SIG-M5 treated with dmso at 0.1 percent for 504 hours (cell line): ENCODE results near the gene PRAMEF18.
"Not testable (repeated sequence)": the region's sequence is repeated elsewhere in the genome, so short reads cannot be mapped to it uniquely, and the experiment has no call there.

Source experiments
- DNase-seq: peaks from one replicate; lab custom pipeline; 2025; ENCODE audit not compliant: unreplicated experiment; lab: John Stamatoyannopoulos, UW

PRAMEF18 gene

GRCh38 chr1:13225675-13226204, at the start of gene PRAMEF18:
PRAMEF18 (minus strand) TSS chr1:13226154; CDS start chr1:13226106, 48 bp downstream.
- DNase-seq = not testable (repeated sequence)

- DNase-seq = not testable (repeated sequence)
Observed at GRCh38 chr1:13265124-13265523, 39.2 kb upstream of the PRAMEF18 start.

- DNase-seq = not testable (repeated sequence)
Observed at GRCh38 chr1:13253898-13254297, 27.9 kb upstream of the PRAMEF18 start, which contains the start of gene PRAMEF5. PRAMEF5 (plus strand) TSS chr1:13254198; CDS start chr1:13259269, 5,071 bp downstream.

GRCh38 chr1:13247122-13247521, 21.2 kb upstream of the PRAMEF18 start:
- DNase-seq = not testable (repeated sequence)

GRCh38 chr1:13246554-13246871, 20.6 kb upstream of the PRAMEF18 start:
- not testable (repeated sequence) for DNase-seq

- DNase-seq = not testable (repeated sequence)
Observed at GRCh38 chr1:13245841-13246553, 20.0 kb upstream of the PRAMEF18 start.

GRCh38 chr1:13243536-13244263, 17.7 kb upstream of the PRAMEF18 start:
- DNase-seq = not testable (repeated sequence)

- not testable (repeated sequence) for DNase-seq
Observed at GRCh38 chr1:13239633-13240032, 13.7 kb upstream of the PRAMEF18 start.

GRCh38 chr1:13237572-13237971, 11.6 kb upstream of the PRAMEF18 start:
- not testable (repeated sequence) for DNase-seq

- not testable (repeated sequence) for DNase-seq
Observed at GRCh38 chr1:13234057-13234456, 8.1 kb upstream of the PRAMEF18 start.

GRCh38 chr1:13232056-13232455, 6.1 kb upstream of the PRAMEF18 start:
- not testable (repeated sequence) for DNase-seq

GRCh38 chr1:13231061-13231750, 5.3 kb upstream of the PRAMEF18 start:
- not testable (repeated sequence) for DNase-seq

GRCh38 chr1:13230601-13231000, 4.6 kb upstream of the PRAMEF18 start:
- DNase-seq = not testable (repeated sequence)

GRCh38 chr1:13230096-13230495, 4.1 kb upstream of the PRAMEF18 start:
- DNase-seq = not testable (repeated sequence)

GRCh38 chr1:13228343-13228781, 2.4 kb upstream of the PRAMEF18 start:
- DNase-seq = peak; percentile 38

GRCh38 chr1:13227271-13228055, 1.5 kb upstream of the PRAMEF18 start:
- DNase-seq = not testable (repeated sequence)

GRCh38 chr1:13224480-13225060, 1.4 kb downstream of the PRAMEF18 start:
- no peak for DNase-seq

GRCh38 chr1:13222788-13223187, 3.2 kb downstream of the PRAMEF18 start:
- not testable (repeated sequence) for DNase-seq

GRCh38 chr1:13219203-13219602, 6.8 kb downstream of the PRAMEF18 start:
- not testable (repeated sequence) for DNase-seq

GRCh38 chr1:13216619-13217018, 9.3 kb downstream of the PRAMEF18 start:
- not testable (repeated sequence) for DNase-seq
